ENCODE data around the gene SLC37A1. TPM values are rescaled to one million over a fixed set of nuclear protein-coding genes. Genes with fewer than 3 reads are reported as not detected.

Gene SLC37A1
- total and polyA plus RNA-seq, 5 experiments from 2014 or later, result 2.7 to 18.7 (median 6.9) TPM

DNA sequence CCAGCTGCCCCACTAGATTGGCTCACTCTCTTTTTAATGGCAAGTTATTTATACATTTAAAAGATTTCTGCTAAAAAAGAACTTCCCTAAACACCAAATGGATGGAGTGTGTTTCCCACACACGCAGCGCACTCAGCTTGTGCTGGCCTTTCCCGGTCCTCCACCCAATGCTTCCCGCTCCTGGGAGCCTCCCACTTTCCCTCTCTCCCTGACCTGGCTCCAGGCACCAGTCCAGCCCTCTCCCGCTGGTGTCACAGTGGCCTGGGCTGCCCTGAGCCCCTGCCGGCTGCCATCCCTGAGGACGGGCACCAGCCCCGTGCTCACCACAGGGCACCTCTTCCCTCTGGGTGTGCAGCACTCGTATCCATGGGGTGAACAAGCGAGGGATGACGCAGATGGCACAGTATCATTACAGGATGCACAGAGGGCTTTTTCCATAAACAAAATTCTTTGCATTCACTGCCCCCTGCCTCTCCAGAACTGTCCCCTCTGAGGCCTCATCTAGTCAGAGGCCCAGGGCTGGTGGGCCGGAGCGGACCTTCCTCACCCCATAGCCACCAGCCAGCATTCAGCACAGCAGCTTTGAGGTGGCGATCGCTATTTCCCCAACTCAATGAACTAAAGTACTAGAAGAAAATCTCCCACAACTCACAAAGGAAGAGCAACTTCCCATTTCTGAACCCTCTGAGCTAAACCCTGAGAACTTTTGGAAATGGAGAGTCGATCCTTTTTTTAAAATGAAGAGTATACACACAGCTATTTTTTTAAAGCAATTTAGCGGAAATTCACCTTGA, 68.5 kb downstream of the SLC37A1 start:
- ATAC-seq (no peak), DNase-seq (no peak)
- no peaks in the 10 kb centered on the region for H3K27me3 Mint-ChIP-seq
- H3K27ac Mint-ChIP-seq, result no peak overlapping the region
- H3K9me3 Mint-ChIP-seq, result no peaks in the 10 kb centered on the region
- H3K36me3 Mint-ChIP-seq, result peaks cover 0 to 9% (median 2%) of the 10 kb centered on the region in 3 donors
- H3K4me1 Mint-ChIP-seq, result no peaks in the 10 kb centered on the region
- no peak overlapping the region for H3K4me3 Mint-ChIP-seq
- POLR2A ChIA-PET, result interaction anchor here (0.6 kb wide), 1 partner anchor 26 kb away, joined by 3 read pairs; no protein-coding TSS in a partner anchor

DNA sequence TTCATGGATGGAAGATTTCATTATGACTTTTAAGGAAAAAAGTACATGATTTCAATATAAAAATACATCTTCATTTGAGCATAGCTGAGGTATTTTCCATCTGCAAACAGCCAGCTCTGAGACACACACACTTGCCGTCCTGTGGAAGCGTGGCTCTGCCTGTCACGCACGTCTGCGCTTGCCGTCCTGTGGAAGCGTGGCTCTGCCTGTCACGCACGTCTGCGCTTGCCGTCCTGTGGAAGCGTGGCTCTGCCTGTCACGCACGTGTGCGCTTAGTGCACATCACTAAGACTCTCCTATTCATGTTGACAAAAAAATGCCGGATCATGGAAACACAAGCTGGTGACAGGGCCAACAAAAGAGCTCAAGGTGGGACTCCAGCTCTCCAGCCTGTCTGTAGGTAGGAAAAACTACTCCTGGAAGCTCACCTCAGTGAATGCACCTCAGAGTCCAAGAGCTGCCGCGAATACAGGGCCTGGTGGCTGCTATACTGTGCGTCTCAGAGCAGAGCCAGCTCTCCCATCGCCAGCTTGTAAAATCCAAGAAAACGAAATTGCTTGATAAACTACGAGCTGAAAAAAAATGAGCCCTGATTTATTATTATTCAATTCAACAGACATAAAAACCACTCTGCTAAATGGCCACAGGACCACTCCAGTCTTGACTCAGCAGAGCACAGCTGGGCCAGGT, 69.3 kb downstream of the SLC37A1 start:
- Mint-ChIP-seq H3K9me3 (no peaks in the 10 kb centered on the region), H3K4me1 (no peaks in the 10 kb centered on the region), H3K36me3 (peaks cover 0 to 7% (median 2%) of the 10 kb centered on the region in 3 donors), H3K4me3 (no peak overlapping the region), H3K27me3 (no peaks in the 10 kb centered on the region), H3K27ac (no peak overlapping the region)
- POLR2A ChIA-PET, result interaction anchor here (0.6 kb wide), 1 partner anchor 26 kb away, joined by 3 read pairs; no protein-coding TSS in a partner anchor
- ATAC-seq (no peak), DNase-seq (no peak)

DNA sequence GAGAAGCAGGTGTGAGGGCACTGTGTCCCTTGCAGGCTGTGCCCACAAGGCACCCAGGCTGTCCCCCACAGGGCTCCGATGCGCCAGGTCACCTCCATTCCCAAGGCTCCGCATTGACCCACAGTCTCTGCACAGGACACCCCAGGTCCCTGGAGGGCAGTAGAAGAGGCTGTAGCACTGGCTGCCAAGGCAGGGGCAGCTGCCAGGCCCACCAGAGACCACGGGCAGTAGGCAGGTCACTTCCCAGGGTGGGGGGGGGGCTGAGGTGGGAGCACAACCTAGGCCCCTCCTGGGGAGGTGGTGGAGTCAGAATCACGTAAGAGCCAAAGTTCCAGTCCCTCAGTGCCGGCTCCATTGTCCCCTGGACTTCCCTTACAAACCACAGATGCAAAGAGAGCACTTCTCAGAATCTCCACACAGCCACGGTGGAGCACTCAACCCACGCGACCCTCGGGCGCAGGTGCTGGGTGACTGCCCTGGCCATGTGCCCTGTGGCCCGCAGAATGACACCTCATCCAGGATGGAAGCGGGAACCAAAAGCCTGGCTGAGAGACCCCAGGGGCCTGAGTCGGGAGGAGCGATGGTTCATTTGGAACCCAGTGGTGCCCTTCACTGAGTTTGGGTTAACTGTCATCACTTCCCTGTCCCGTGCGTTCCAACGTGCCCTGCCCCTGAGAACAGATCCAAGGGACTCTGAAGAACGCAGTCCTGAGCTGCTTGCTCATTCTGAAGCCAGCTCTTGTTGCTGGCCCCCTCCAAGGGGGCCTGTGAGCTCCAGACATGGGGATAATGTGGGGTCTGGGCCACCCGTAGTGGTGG, 70.0 kb downstream of the SLC37A1 start:
- Mint-ChIP-seq H3K4me3 (no peak overlapping the region), H3K27ac (no peak overlapping the region), H3K27me3 (no peaks in the 10 kb centered on the region), H3K9me3 (no peaks in the 10 kb centered on the region), H3K4me1 (no peaks in the 10 kb centered on the region), H3K36me3 (peaks cover 0 to 2% (median 2%) of the 10 kb centered on the region in 3 donors)
- no peak for DNase-seq
- POLR2A ChIA-PET, result no interaction called here
- no peak for ATAC-seq

DNA sequence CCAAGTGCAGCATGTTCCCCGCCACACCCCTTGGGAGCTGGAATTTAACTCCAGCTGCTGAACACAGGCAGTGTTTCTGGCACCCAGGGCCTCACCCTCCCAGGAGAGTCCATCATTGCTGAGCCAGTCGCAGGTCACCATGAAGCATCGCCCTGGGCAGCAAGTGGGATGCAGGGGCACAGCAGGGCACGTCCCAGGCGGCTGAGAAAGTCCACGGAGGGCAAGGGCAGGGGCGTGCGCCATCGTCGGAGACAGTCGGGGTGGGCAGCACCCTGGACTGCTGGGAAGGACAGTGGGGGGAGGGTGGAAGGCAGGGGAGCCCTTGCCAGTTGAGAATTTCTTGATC, 70.6 kb downstream of the SLC37A1 start:
- DNase-seq, result no peak
- H3K27ac Mint-ChIP-seq, result no peak overlapping the region
- H3K9me3 Mint-ChIP-seq, result no peaks in the 10 kb centered on the region
- ATAC-seq, result no peak
- POLR2A ChIA-PET, result no interaction called here
- no peaks in the 10 kb centered on the region for H3K4me1 Mint-ChIP-seq
- no peaks in the 10 kb centered on the region for H3K27me3 Mint-ChIP-seq
- no peak overlapping the region for H3K4me3 Mint-ChIP-seq
- peaks cover 0 to 2% (median 2%) of the 10 kb centered on the region in 3 donors for H3K36me3 Mint-ChIP-seq

DNA sequence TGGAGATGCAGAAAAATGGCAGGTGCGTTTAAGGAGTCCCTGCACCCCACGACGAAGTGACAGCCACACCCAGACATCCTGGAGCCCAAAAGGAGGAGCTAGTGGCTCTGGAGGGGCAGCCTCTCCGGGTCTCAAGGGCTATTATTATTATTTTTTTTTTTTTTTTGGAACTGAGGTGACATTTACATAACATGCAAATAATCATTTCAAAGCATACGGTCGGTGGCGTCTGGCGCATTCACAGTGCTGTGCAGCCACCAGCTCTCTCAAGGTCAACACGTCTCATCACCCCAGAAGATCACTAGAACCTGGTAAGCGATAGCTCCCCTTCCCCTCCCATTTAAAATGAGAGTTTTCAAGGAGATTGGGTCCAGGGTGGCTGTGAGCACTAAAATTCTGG, 72.2 kb downstream of the SLC37A1 start:
- no peaks in the 10 kb centered on the region for H3K36me3 Mint-ChIP-seq
- POLR2A ChIA-PET, result interaction anchor here (0.6 kb wide), 1 partner anchor 153 kb away, joined by 5 read pairs; no protein-coding TSS in a partner anchor
- H3K27ac Mint-ChIP-seq, result no peak overlapping the region
- H3K4me1 Mint-ChIP-seq, result peaks cover 0 to 8% (median 6%) of the 10 kb centered on the region in 4 donors
- DNase-seq (no peak), ATAC-seq (no peak)
- H3K9me3 Mint-ChIP-seq, result no peaks in the 10 kb centered on the region
- H3K27me3 Mint-ChIP-seq, result no peaks in the 10 kb centered on the region
- no peak overlapping the region for H3K4me3 Mint-ChIP-seq

DNA sequence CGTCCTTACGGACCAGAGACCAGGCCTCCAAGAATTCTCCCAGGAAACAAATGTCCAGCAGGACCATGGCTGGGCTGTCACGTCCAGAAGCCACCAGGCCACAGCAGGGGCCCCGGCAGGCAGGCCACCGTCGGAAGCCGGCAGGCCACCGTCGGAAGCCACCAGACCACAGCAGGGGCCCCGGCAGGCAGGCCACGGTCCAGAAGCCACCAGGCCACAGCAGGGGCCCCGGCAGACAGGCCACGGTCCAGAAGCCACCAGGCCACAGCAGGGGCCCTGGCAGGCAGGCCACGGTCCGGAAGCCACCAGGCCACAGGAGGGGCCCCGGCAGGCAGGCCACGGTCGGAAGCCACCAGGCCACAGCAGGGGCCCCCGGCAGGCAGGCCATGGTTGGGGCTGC, 72.8 kb downstream of the SLC37A1 start:
- no peaks in the 10 kb centered on the region for H3K36me3 Mint-ChIP-seq
- H3K4me1 Mint-ChIP-seq, result peaks cover 2 to 13% (median 11%) of the 10 kb centered on the region in 4 donors
- POLR2A ChIA-PET, result no interaction called here
- ATAC-seq (no peak), DNase-seq (no peak)
- no peak overlapping the region for H3K27ac Mint-ChIP-seq
- H3K9me3 Mint-ChIP-seq, result no peaks in the 10 kb centered on the region
- no peak overlapping the region for H3K4me3 Mint-ChIP-seq
- no peaks in the 10 kb centered on the region for H3K27me3 Mint-ChIP-seq

DNA sequence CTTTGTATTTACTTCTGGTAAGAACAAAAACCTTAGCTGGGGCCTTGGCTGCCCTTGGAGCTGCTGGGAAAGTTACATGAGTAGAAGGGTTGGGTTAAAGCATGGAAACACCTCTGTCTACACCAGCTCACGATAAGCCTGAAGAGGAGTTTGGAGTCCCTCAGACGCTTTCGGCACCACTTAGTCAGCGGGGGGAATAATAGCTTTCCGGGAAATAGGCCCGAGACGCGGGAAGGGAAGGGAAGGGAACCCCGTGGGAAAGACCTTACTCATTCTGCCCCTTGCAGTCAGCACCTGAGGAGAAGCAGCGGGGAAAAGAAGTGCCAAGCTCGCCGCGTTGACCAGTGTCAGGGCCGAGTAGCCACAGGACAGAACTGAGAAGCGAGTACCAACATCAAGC, 73.4 kb downstream of the SLC37A1 start:
- no peak for DNase-seq
- Mint-ChIP-seq H3K27ac (peak overlapping the region in 1 of 10 donors; percentile 74), H3K27me3 (no peaks in the 10 kb centered on the region), H3K4me1 (peaks cover 3 to 17% (median 15%) of the 10 kb centered on the region in 4 donors), H3K9me3 (no peaks in the 10 kb centered on the region), H3K36me3 (no peaks in the 10 kb centered on the region), H3K4me3 (no peak overlapping the region)
- no peak for ATAC-seq
- POLR2A ChIA-PET, result interaction anchor here (0.5 kb wide), 1 partner anchor 370 kb away, joined by 7 read pairs; no protein-coding TSS in a partner anchor

DNA sequence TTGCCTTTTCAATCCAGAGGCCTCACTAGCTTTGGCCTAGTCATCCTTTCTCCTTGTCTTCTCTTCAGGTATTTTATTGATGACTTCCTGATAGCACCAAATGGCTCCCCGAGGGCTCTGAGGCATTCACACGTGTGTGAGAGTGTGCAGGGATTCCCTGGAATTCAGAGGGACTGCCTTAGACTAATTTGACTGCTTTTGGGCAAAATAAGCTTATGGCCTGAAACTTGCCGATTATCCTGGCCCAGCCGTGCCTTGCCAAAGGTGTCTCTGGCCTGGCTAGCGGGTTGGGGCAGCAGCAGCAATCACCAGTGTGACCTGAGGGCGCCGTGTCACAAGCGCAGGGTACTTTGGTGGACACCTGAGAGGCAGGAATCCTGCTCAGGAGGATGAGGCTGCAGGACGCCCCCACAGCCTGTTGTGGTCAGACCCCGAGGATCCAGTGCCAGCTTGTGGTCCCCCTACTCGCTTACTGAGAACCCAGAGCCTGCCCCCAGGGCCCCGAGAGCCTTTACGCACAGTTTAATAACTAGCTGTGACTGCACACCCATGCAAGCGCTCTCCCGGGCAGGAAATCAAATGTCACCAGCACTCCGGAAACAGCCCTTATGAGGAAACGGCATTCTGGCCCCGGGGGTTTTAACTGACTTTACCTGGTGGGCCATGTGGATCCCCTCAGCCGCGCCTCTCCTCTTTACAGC, 76.9 kb downstream of the SLC37A1 start:
- H3K27ac Mint-ChIP-seq, result peak overlapping the region in 4 of 10 donors; percentile 17 to 79 (median 36)
- H3K4me1 Mint-ChIP-seq, result peaks cover 9 to 22% (median 19%) of the 10 kb centered on the region in 4 donors
- POLR2A ChIA-PET, result interaction anchor here (0.9 to 1.0 kb wide), 2 partner anchors 66 to 229 kb away, joined by 3 read pairs; no protein-coding TSS in a partner anchor

DNA sequence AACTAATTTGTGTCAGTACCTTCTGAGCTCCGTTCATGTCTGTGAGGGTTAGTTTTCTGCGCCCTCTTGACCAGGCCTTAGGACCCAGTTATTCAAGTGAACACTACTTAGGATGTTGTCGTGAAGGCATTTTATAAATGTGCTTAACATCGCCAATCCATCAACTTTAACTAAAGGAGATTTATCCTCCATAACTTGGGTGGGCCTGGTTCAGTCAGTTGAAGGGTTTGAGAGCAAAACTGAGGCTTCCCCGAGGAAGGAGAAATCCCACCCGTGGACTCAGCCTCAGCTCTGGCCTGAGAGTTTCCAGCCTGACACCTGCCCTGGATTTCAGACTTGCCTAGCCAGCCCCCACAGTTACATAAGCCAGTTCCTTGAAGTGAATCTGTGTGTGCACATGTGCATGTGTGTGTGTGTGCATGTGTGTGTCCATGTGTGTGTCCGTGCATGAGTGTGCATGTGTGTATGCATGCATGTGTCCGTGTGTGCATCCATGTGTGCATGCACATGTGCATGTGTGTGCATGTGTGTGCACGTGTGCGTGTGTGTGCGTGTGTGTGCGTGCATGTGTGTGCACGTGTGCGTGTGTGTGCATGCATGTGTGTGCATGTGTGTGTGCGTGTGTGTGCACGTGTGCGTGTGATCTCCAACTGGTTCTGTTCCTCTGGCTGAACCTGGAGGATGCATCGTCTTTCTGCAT, 77.7 kb downstream of the SLC37A1 start:
- no peak for ATAC-seq
- Mint-ChIP-seq H3K27ac (peak overlapping the region in 4 of 10 donors; percentile 17 to 79 (median 36)), H3K27me3 (peaks cover 0 to 2% (median 0%) of the 10 kb centered on the region in 5 donors), H3K9me3 (no peaks in the 10 kb centered on the region), H3K36me3 (no peaks in the 10 kb centered on the region), H3K4me3 (peak overlapping the region in 8 of 10 donors; percentile 31 to 70 (median 50)), H3K4me1 (peaks cover 9 to 22% (median 19%) of the 10 kb centered on the region in 4 donors)
- DNase-seq, result no peak
- POLR2A ChIA-PET, result interaction anchor here (0.6 to 1.0 kb wide), 3 partner anchors 66 to 330 kb away, joined by 3 read pairs; no protein-coding TSS in a partner anchor

More for the DNA sequence above, 76.9 kb downstream of the SLC37A1 start:
- DNase-seq, result peak in 7 of 10 donors; percentile 13 to 43 (median 22)
- Mint-ChIP-seq H3K4me3 (peak overlapping the region in 8 of 10 donors; percentile 25 to 70 (median 50)), H3K9me3 (no peaks in the 10 kb centered on the region), H3K27me3 (peaks cover 0 to 2% (median 0%) of the 10 kb centered on the region in 5 donors), H3K36me3 (no peaks in the 10 kb centered on the region)
- ATAC-seq, result peak; percentile 69 to 75

DNA sequence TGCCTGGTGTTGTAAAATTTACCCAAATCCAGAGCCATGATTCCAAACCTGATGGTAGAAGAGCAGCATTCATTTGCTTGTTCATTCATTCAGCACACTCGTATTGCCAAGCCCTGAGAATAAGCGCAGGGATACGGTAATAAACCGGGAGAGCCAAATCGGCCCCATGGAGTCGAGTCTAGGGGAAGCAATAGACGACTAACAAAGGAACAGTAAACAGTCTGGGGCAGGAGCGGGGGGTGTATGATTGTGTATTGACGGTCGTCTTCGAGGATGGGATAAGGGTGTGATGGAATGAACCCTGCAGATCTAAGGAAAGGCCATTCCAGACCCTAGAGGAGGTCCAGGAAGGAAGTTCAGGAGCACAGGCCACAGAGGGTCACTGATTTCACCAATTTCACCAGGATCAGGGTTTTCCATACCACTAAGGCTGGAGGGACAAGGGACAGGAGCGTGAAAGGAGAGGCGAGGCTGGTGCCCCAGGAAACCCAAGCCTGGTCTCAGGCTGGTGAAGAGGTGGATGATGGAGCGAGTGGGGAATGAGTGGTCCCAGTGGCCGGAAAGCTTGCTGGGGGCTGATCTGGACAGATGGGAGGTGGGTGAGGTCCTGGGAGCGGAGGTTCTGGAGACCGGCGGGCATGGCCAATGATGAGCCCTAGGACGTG, 78.6 kb downstream of the SLC37A1 start:
- peaks cover 0 to 2% (median 0%) of the 10 kb centered on the region in 5 donors for H3K27me3 Mint-ChIP-seq
- no peaks in the 10 kb centered on the region for H3K36me3 Mint-ChIP-seq
- no peaks in the 10 kb centered on the region for H3K9me3 Mint-ChIP-seq
- DNase-seq (no peak), ATAC-seq (no peak)
- H3K4me3 Mint-ChIP-seq, result peak overlapping the region in 2 of 10 donors; percentile 34 to 39
- H3K4me1 Mint-ChIP-seq, result peaks cover 9 to 22% (median 19%) of the 10 kb centered on the region in 4 donors
- H3K27ac Mint-ChIP-seq, result peak overlapping the region in 3 of 10 donors; percentile 48 to 75 (median 67)
- POLR2A ChIA-PET, result no interaction called here

Data from naive thymus-derived CD8-positive, alpha-beta T cell (primary cell).